IMR-90 (cell line): ENCODE measurements around the gene SLC6A16. TPM values are rescaled to one million over a fixed set of nuclear protein-coding genes. Genes with fewer than 3 reads are reported as not detected.

Experiments
- ATAC-seq: fragments of 200-7000 bp; cut with Tn5 transposase; 2 replicates; pipeline ENCODE4 v1.9.1; 2020; ENCODE audit warnings: low read depth, mild to moderate bottlenecking, moderate library complexity
- BruUV-seq: library from RNA; stranded (reverse); fragments of 400-500 nt; replicated peaks from 2 replicates; lab custom pipeline; 2021; lab: Mats Ljungman, UMichigan
- CTCF ChIA-PET: fragments of 300-600 bp; formaldehyde crosslinking; extraction: SDS; loops from one replicate; lab custom pipeline; 2021; ENCODE audit warnings: antibody characterized with exemption; lab: Yijun Ruan, JAX
- POLR2A ChIA-PET: fragments of 300-600 bp; sonication (Branson Sonifier 250); formaldehyde crosslinking; loops from one replicate; lab custom pipeline; 2022; ENCODE audit warnings: antibody characterized with exemption; ENCODE audit not compliant: unreplicated experiment; lab: Charles Lee
- DNase-seq: peaks from one replicate; pipeline ENCODE4 v3.0.0; 2013
- H2AFZ ChIP-seq: replicated peaks from 2 replicates; pipeline ENCODE3; 2013; ENCODE audit warnings: low read length, mild to moderate bottlenecking; ENCODE audit not compliant: poor library complexity
- H2AK5ac ChIP-seq: 2 replicates; pipeline ENCODE4 v1.6.1; 2013; ENCODE audit warnings: low read depth, low read length, inconsistent platforms
- H2AK9ac ChIP-seq: replicated peaks from 2 replicates; pipeline ENCODE3; 2013; ENCODE audit warnings: mild to moderate bottlenecking, low read depth, low read length, moderate library complexity; ENCODE audit not compliant: poor library complexity
- H2BK120ac ChIP-seq: 2 replicates; pipeline ENCODE4 v1.6.1; 2013; ENCODE audit warnings: low read depth, low read length, inconsistent platforms
- H2BK15ac ChIP-seq: 3 replicates; pipeline ENCODE4 v1.6.1; 2013; ENCODE audit warnings: low read depth, low read length, inconsistent platforms
- H2BK20ac ChIP-seq: 2 replicates; pipeline ENCODE4 v1.6.1; 2013; ENCODE audit warnings: low read depth, mild to moderate bottlenecking, inconsistent platforms, low read length, moderate library complexity
- H2BK5ac ChIP-seq: 2 replicates; pipeline ENCODE4 v1.6.1; 2013; ENCODE audit warnings: mild to moderate bottlenecking, low read depth, low read length, inconsistent platforms; ENCODE audit not compliant: poor library complexity, severe bottlenecking
- H3K14ac ChIP-seq: replicated peaks from 2 replicates; pipeline ENCODE4 v1.6.1; 2013; ENCODE audit warnings: low read depth, low read length, inconsistent platforms
- H3K18ac ChIP-seq: 2 replicates; pipeline ENCODE4 v1.6.1; 2013; ENCODE audit warnings: low read depth, low read length, control low read depth
- H3K23ac ChIP-seq: 2 replicates; pipeline ENCODE4 v1.6.1; 2013; ENCODE audit warnings: low read depth, low read length, inconsistent platforms
- H3K27ac ChIP-seq: 2 replicates; pipeline ENCODE4 v1.5.1; 2013; ENCODE audit warnings: mild to moderate bottlenecking, control low read depth, low read length; ENCODE audit not compliant: insufficient read depth
- H3K27me3 ChIP-seq: 2 replicates; pipeline ENCODE4 v1.6.1; 2013; ENCODE audit warnings: low read length; ENCODE audit not compliant: control insufficient read depth, insufficient read depth
- H3K36me3 ChIP-seq: 2 replicates; pipeline ENCODE4 v1.6.1; 2013; ENCODE audit warnings: low read length, mixed read lengths; ENCODE audit not compliant: control insufficient read depth, insufficient read depth
- H3K4ac ChIP-seq: 2 replicates; pipeline ENCODE4 v1.6.1; 2013; ENCODE audit warnings: low read depth, low read length, inconsistent platforms
- H3K4me1 ChIP-seq: 2 replicates; pipeline ENCODE4 v1.6.1; 2013; ENCODE audit warnings: low read length, mixed read lengths; ENCODE audit not compliant: control insufficient read depth, insufficient read depth
- H3K4me2 ChIP-seq: 2 replicates; pipeline ENCODE4 v1.6.1; 2013; ENCODE audit warnings: low read depth, mild to moderate bottlenecking, control low read depth, low read length, moderate library complexity
- H3K4me3 ChIP-seq: 2 replicates; pipeline ENCODE4 v1.5.1; 2013; ENCODE audit warnings: low read depth, mild to moderate bottlenecking, control low read depth, low read length, moderate library complexity; ENCODE audit not compliant: insufficient read depth
- H3K56ac ChIP-seq: 2 replicates; pipeline ENCODE4 v1.6.1; 2013; ENCODE audit warnings: low read length, inconsistent platforms; ENCODE audit not compliant: insufficient read depth; ENCODE audit errors: extremely low read depth
- H3K79me1 ChIP-seq, 2 experiments: 2 replicates each; pipeline ENCODE4 v1.6.1; 2013; ENCODE audit warnings: low read length in 2 of 2, inconsistent platforms in 1 of 2, low read depth in 1 of 2
- H3K9ac ChIP-seq: 2 replicates; pipeline ENCODE4 v1.6.1; 2013; ENCODE audit warnings: low read depth, low read length, control low read depth
- H3K9me1 ChIP-seq: 2 replicates; pipeline ENCODE4 v1.6.1; 2013; ENCODE audit warnings: low read length, inconsistent platforms; ENCODE audit not compliant: insufficient read depth
- H3K9me3 ChIP-seq: 2 replicates; pipeline ENCODE4 v1.6.1; 2013; ENCODE audit warnings: low read length; ENCODE audit not compliant: control insufficient read depth, insufficient read depth
- H4K20me1 ChIP-seq: 2 replicates; pipeline ENCODE4 v1.6.1; 2013; ENCODE audit warnings: low read length, inconsistent platforms; ENCODE audit not compliant: insufficient read depth
- H4K5ac ChIP-seq: 2 replicates; pipeline ENCODE4 v1.6.1; 2013; ENCODE audit warnings: mild to moderate bottlenecking, low read depth, low read length, control low read depth
- H4K8ac ChIP-seq, 2 experiments: 2 replicates each; pipeline ENCODE4 v1.6.1; 2013; ENCODE audit warnings: low read depth in 2 of 2, low read length in 2 of 2, control low read depth in 1 of 2, inconsistent platforms in 1 of 2
- H4K91ac ChIP-seq: 2 replicates; pipeline ENCODE4 v1.6.1; 2013; ENCODE audit warnings: low read depth, low read length, inconsistent platforms; ENCODE audit not compliant: insufficient read depth
- BHLHE40 ChIP-seq: fragments of 150-350 bp; IDR thresholded peaks from 2 replicates; pipeline ENCODE4 v1.6.1; 2016; ENCODE audit warnings: mild to moderate bottlenecking, low read depth, low read length
- CEBPB ChIP-seq: IDR thresholded peaks from 2 replicates; pipeline ENCODE4 v1.6.1; 2012; ENCODE audit warnings: low read depth, low read length, improper control_type of control experiment
- CTCF ChIP-seq: conservative IDR thresholded peaks from 2 replicates; pipeline ENCODE4 v1.5.1; 2012; ENCODE audit warnings: mild to moderate bottlenecking, low read depth, low read length, improper control_type of control experiment
- FOS ChIP-seq: fragments of 150-350 bp; IDR thresholded peaks from 2 replicates; pipeline ENCODE4 v1.6.1; 2016; ENCODE audit warnings: low read depth, low read length
- MAFK ChIP-seq: IDR thresholded peaks from 2 replicates; pipeline ENCODE4 v1.6.1; 2012; ENCODE audit warnings: low read depth, low read length, improper control_type of control experiment
- MAZ ChIP-seq: IDR thresholded peaks from 2 replicates; pipeline ENCODE4 v1.6.1; 2012; ENCODE audit warnings: low read depth, mild to moderate bottlenecking, low read length, improper control_type of control experiment, moderate library complexity, borderline replicate concordance
- SMC3 ChIP-seq: fragments of 150-350 bp; IDR thresholded peaks from 2 replicates; pipeline ENCODE4 v1.6.1; 2016; ENCODE audit warnings: low read depth, mild to moderate bottlenecking, antibody characterized with exemption, low read length, moderate library complexity
- WGBS, 2 experiments: methylation state at CpG; one replicate each; pipeline versions ENCODE4 v1.1.5 to v1.1.7; 2013; ENCODE audit warnings: missing lambda C conversion rate in 2 of 2; ENCODE audit not compliant: insufficient read length in 1 of 2; ENCODE audit errors: extremely low coverage in 2 of 2; 5-methylcytosine and 5-hydroxymethylcytosine counted together
- dilution Hi-C: fragments of 300-500 bp; cut with HindIII; formaldehyde crosslinking; loops from one replicate; pipeline ENCODE4 v1.14.3; 2018; ENCODE audit warnings: low sequenced_read_pairs; ENCODE audit not compliant: unreplicated experiment
- in situ Hi-C: fragments of 300-500 bp; cut with MboI; formaldehyde crosslinking; loops from 3 replicates; pipeline ENCODE4 v1.14.3; 2019; ENCODE audit warnings: low sequenced_read_pairs, inconsistent platforms, mixed read lengths
- intact Hi-C: fragments of 100-400 bp; cut with micrococcal nuclease; formaldehyde crosslinking; loops from 2 replicates; pipeline ENCODE4 v1.10.0; 2022
- polyA plus RNA-seq, 3 experiments: library from polyadenylated mRNA; depleted of rRNA; stranded (reverse); fragments of >200 nt; gene quantifications; 2 replicates each; pipeline ENCODE4 v1.2.3, GENCODE V29; 2012; ENCODE audit warnings: low replicate concordance in 1 of 3
- total RNA-seq: library from RNA; depleted of rRNA; stranded (reverse); fragments of >200 nt; gene quantifications from 2 replicates; pipeline ENCODE4 v1.2.3, GENCODE V29; 2012

Gene SLC6A16
- total and polyA plus RNA-seq, 2 of the 4 experiments (the other 2 are of a cell fraction) = 0.18 to 0.89 TPM

GRCh38 chr19:49287141-49287770, 37.7 kb downstream of the SLC6A16 start:
- no peak overlapping the region for H3K4ac ChIP-seq
- WGBS, 2 experiments = 20% methylated on average over 1 of the region's 2 CpGs; no CpG with 5 or more reads in 1 of the 2 experiments
- CTCF ChIA-PET = no interaction called here
- no peak overlapping the region for H3K18ac ChIP-seq
- dilution Hi-C loops (no loop called here), intact Hi-C loops (no loop called here), in situ Hi-C loops (no loop called here)
- no peak overlapping the region for H2AFZ ChIP-seq
- H2BK5ac ChIP-seq = no peak overlapping the region
- peaks cover 2% of the 10 kb centered on the region; the same call in 1 of the 2 replicates for H3K9me3 ChIP-seq
- H2AK9ac ChIP-seq = no peak overlapping the region
- no peak overlapping the region for H4K8ac ChIP-seq
- H3K4me2 ChIP-seq = no peak overlapping the region
- no peaks in the 10 kb centered on the region for H3K4me1 ChIP-seq
- H3K27ac ChIP-seq = no peak overlapping the region
- no peak overlapping the region for H3K9ac ChIP-seq
- no peaks in the 10 kb centered on the region for H4K20me1 ChIP-seq
- H2AK5ac ChIP-seq = no peak overlapping the region
- no peak overlapping the region for H3K4me3 ChIP-seq
- no peak overlapping the region for H2BK20ac ChIP-seq
- H3K56ac ChIP-seq = no peak overlapping the region
- H4K5ac ChIP-seq = no peak overlapping the region
- TF ChIP-seq MAFK (no peak), SMC3 (no peak), MAZ (no peak), CEBPB (no peak), CTCF (no peak), BHLHE40 (no peak), FOS (no peak)
- ATAC-seq (no peak), DNase-seq (no peak)
- no peaks in the 10 kb centered on the region for H3K9me1 ChIP-seq
- POLR2A ChIA-PET = no interaction called here
- H3K79me1 ChIP-seq = no peaks in the 10 kb centered on the region
- BruUV-seq = no TSS peak
- no peak overlapping the region for H4K91ac ChIP-seq
- H2BK120ac ChIP-seq = no peak overlapping the region
- no peak overlapping the region for H2BK15ac ChIP-seq
- H3K27me3 ChIP-seq = peaks cover 14% of the 10 kb centered on the region
- H3K23ac ChIP-seq = no peak overlapping the region
- no peaks in the 10 kb centered on the region; the same call in 1 of the 2 replicates for H3K36me3 ChIP-seq
- no peak overlapping the region for H3K14ac ChIP-seq
